H9 (cell line): ENCODE measurements around the gene NLRP5. TPM values are rescaled to one million over a fixed set of nuclear protein-coding genes. Genes with fewer than 3 reads are reported as not detected.

Source experiments
- DNase-seq: peaks from one replicate; pipeline ENCODE4 v3.0.0-alpha.2; 2017
- H2AFZ ChIP-seq: one replicate; pipeline ENCODE4 v1.6.1; 2013; ENCODE audit warnings: mild to moderate bottlenecking, low read length, control low read depth, moderate library complexity
- H2AK5ac ChIP-seq: 2 replicates; pipeline ENCODE4 v1.6.1; 2013; ENCODE audit warnings: low read length, control low read depth, mixed read lengths; ENCODE audit not compliant: insufficient read length
- H2BK120ac ChIP-seq: one replicate; pipeline ENCODE4 v1.6.1; 2013; ENCODE audit warnings: low read depth, mild to moderate bottlenecking, low read length, control low read depth, inconsistent platforms; ENCODE audit not compliant: poor library complexity, severe bottlenecking
- H2BK12ac ChIP-seq: 2 replicates; pipeline ENCODE4 v1.6.1; 2013; ENCODE audit warnings: low read length, control low read depth, mixed read lengths, low read depth; ENCODE audit not compliant: insufficient read length
- H2BK15ac ChIP-seq: 2 replicates; pipeline ENCODE4 v1.6.1; 2013; ENCODE audit warnings: low read depth, low read length, control low read depth
- H2BK20ac ChIP-seq: one replicate; pipeline ENCODE4 v1.6.1; 2013; ENCODE audit warnings: low read depth, mild to moderate bottlenecking, low read length, control low read depth, inconsistent platforms; ENCODE audit not compliant: poor library complexity, severe bottlenecking
- H2BK5ac ChIP-seq: 2 replicates; pipeline ENCODE4 v1.6.1; 2013; ENCODE audit warnings: low read length, control low read depth, mixed read lengths; ENCODE audit not compliant: insufficient read length
- H3K14ac ChIP-seq: 2 replicates; pipeline ENCODE4 v1.6.1; 2013; ENCODE audit warnings: low read length, control low read depth; ENCODE audit not compliant: insufficient read depth
- H3K18ac ChIP-seq: 2 replicates; pipeline ENCODE4 v1.6.1; 2013; ENCODE audit warnings: low read depth, mild to moderate bottlenecking, mixed read lengths, low read length, control low read depth; ENCODE audit not compliant: insufficient read length
- H3K23ac ChIP-seq: 2 replicates; pipeline ENCODE4 v1.6.1; 2013; ENCODE audit warnings: low read length, control low read depth, mixed read lengths, low read depth; ENCODE audit not compliant: insufficient read length
- H3K23me2 ChIP-seq: 2 replicates; pipeline ENCODE4 v1.6.1; 2013; ENCODE audit warnings: low read depth, mild to moderate bottlenecking, mixed read lengths, low read length, control low read depth; ENCODE audit not compliant: insufficient read length, poor library complexity, severe bottlenecking
- H3K27ac ChIP-seq: 2 replicates; pipeline ENCODE4 v1.5.1; 2013; ENCODE audit warnings: low read length, control low read depth, mixed read lengths, low read depth; ENCODE audit not compliant: insufficient read length
- H3K27me3 ChIP-seq: 2 replicates; pipeline ENCODE4 v1.6.1; 2013; ENCODE audit warnings: low read length, control low read depth, inconsistent platforms; ENCODE audit not compliant: insufficient read depth
- H3K4ac ChIP-seq: 2 replicates; pipeline ENCODE4 v1.6.1; 2013; ENCODE audit warnings: low read depth, mild to moderate bottlenecking, control low read depth, inconsistent platforms, low read length, moderate library complexity
- H3K4me1 ChIP-seq: 2 replicates; pipeline ENCODE4 v1.6.1; 2013; ENCODE audit warnings: low read length, control low read depth, inconsistent platforms; ENCODE audit not compliant: insufficient read depth
- H3K4me2 ChIP-seq: 2 replicates; pipeline ENCODE4 v1.6.1; 2013; ENCODE audit warnings: low read length, control low read depth, mixed read lengths; ENCODE audit not compliant: insufficient read length, insufficient read depth
- H3K56ac ChIP-seq: 2 replicates; pipeline ENCODE4 v1.6.1; 2013; ENCODE audit warnings: low read depth, mild to moderate bottlenecking, mixed read lengths, low read length, control low read depth; ENCODE audit not compliant: insufficient read length
- H3K79me1 ChIP-seq: 2 replicates; pipeline ENCODE4 v1.6.1; 2013; ENCODE audit warnings: low read depth, mild to moderate bottlenecking, moderate library complexity, low read length, control low read depth, inconsistent platforms; ENCODE audit not compliant: insufficient read depth, poor library complexity, severe bottlenecking
- H3K79me2 ChIP-seq: 2 replicates; pipeline ENCODE4 v1.6.1; 2013; ENCODE audit warnings: low read length, control low read depth, inconsistent platforms; ENCODE audit not compliant: insufficient read depth
- H3K9ac ChIP-seq: 2 replicates; pipeline ENCODE4 v1.6.1; 2013; ENCODE audit warnings: low read length, control low read depth, mixed read lengths; ENCODE audit not compliant: insufficient read length; ENCODE audit errors: extremely low read depth
- H3K9me3 ChIP-seq: one replicate; pipeline ENCODE4 v1.6.1; 2013; ENCODE audit warnings: low read depth, low read length, inconsistent platforms; ENCODE audit not compliant: control insufficient read depth
- H3T11ph ChIP-seq: one replicate; pipeline ENCODE4 v1.6.1; 2013; ENCODE audit warnings: mild to moderate bottlenecking, low read length, control low read depth, inconsistent platforms
- H4K20me1 ChIP-seq: one replicate; pipeline ENCODE4 v1.6.1; 2013; ENCODE audit not compliant: control insufficient read depth, insufficient read length, insufficient read depth
- H4K5ac ChIP-seq: 2 replicates; pipeline ENCODE4 v1.6.1; 2013; ENCODE audit warnings: low read depth, mild to moderate bottlenecking, mixed read lengths, low read length, control low read depth; ENCODE audit not compliant: insufficient read length
- H4K8ac ChIP-seq: replicated peaks from 2 replicates; pipeline ENCODE4 v1.6.1; 2013; ENCODE audit warnings: low read length, control low read depth, mixed read lengths, low read depth; ENCODE audit not compliant: insufficient read length
- H4K91ac ChIP-seq: 2 replicates; pipeline ENCODE4 v1.6.1; 2013; ENCODE audit warnings: low read depth, mild to moderate bottlenecking, moderate library complexity, mixed read lengths, low read length, control low read depth; ENCODE audit not compliant: insufficient read length
- H3K27ac Mint-ChIP-seq, 3 experiments: 2 replicates in 2 of 3; 3 replicates in 1 of 3; pipeline ENCODE4 v1.8.0; 2020 to 2021; ENCODE audit warnings: mixed read lengths in 3 of 3, mild to moderate bottlenecking in 1 of 3, moderate library complexity in 1 of 3
- H3K27me3 Mint-ChIP-seq: 2 replicates; pipeline ENCODE4 v1.8.0; 2021; ENCODE audit warnings: low read depth, mild to moderate bottlenecking, moderate library complexity, mixed read lengths
- H3K36me3 Mint-ChIP-seq, 3 experiments: 2 replicates in 2 of 3; 3 replicates in 1 of 3; pipeline ENCODE4 v1.8.0; 2020 to 2021; ENCODE audit warnings: low read depth in 3 of 3, mixed read lengths in 3 of 3; ENCODE audit not compliant: insufficient read depth in 1 of 3
- H3K4me1 Mint-ChIP-seq, 2 experiments: 2 replicates each; pipeline ENCODE4 v1.8.0; 2020; ENCODE audit warnings: mixed read lengths in 2 of 2
- H3K4me3 Mint-ChIP-seq, 2 experiments: 2 replicates in 1 of 2; 3 replicates in 1 of 2; pipeline ENCODE4 v1.8.0; 2020 to 2021; ENCODE audit warnings: mild to moderate bottlenecking in 2 of 2, mixed read lengths in 2 of 2, moderate library complexity in 1 of 2
- H3K9me3 Mint-ChIP-seq, 2 experiments: 2 replicates in 1 of 2; 3 replicates in 1 of 2; pipeline ENCODE4 v1.8.0; 2020; ENCODE audit warnings: mild to moderate bottlenecking in 2 of 2, mixed read lengths in 2 of 2, moderate library complexity in 1 of 2
- WGBS: extraction: QIAGEN DNeasy Blood & Tissue Kit; methylation state at CpG from one replicate; pipeline ENCODE4 v1.1.7; 2013; ENCODE audit warnings: missing lambda C conversion rate, low lambda C conversion rate, mixed read lengths; ENCODE audit not compliant: insufficient read length; ENCODE audit errors: extremely low coverage; 5-methylcytosine and 5-hydroxymethylcytosine counted together
- total RNA-seq: library from RNA; stranded (reverse); gene quantifications from 2 replicates; pipeline ENCODE4 v1.2.1, GENCODE V29; 2021
- TF ChIP-seq, protein P1 (sequence below): fragments of 200-600 bp; sonication (generic); conservative IDR thresholded peaks from 3 replicates; pipeline ENCODE4 v1.8.0; 2021; ENCODE audit warnings: antibody characterized with exemption, mild to moderate bottlenecking

NLRP5 gene
- total RNA-seq, 1 experiment from 2014 or later, result not detected

DNA sequence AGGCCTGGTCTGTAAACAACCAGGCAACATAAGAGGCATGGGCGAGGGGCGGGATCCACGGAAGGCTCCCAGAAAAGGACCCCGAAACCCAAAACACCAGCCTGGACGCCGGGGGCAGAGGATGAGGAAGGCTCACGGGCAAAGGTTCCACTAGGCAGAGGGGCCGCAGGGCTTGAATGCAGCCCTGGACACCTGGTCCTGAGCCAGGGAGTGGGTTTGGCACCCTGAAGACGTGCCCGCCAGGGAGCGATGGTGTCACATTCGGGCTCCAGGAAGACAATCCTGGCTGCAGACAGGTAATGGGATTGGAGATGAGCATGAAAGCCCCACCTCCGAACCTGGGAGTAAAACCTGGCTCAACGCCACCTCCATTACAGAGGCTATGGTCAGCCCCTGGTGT lies 102.8 kb downstream of the NLRP5 start:
- H3K9me3 ChIP-seq, result no peaks in the 10 kb centered on the region
- H4K91ac ChIP-seq, result no peak overlapping the region
- no peak overlapping the region for H3K18ac ChIP-seq
- no peak overlapping the region for H2AFZ ChIP-seq
- no peak overlapping the region for H3K56ac ChIP-seq
- H3K4me1 Mint-ChIP-seq, result peaks cover 30 to 33% of the 10 kb centered on the region in 2 experiments
- no peak for DNase-seq
- no peak overlapping the region for H2BK20ac ChIP-seq
- no peak overlapping the region for H3K9ac ChIP-seq
- no peak overlapping the region for H3K4me2 ChIP-seq
- H3K4me1 ChIP-seq, result no peaks in the 10 kb centered on the region
- H4K8ac ChIP-seq, result no peak overlapping the region
- no peak overlapping the region for H3K4ac ChIP-seq
- H3T11ph ChIP-seq, result no peak overlapping the region
- no peak overlapping the region for H3K27ac ChIP-seq
- H3K79me2 ChIP-seq, result no peaks in the 10 kb centered on the region; the same call in 1 of the 2 replicates
- peaks cover 24 to 50% (median 40%) of the 10 kb centered on the region in 3 experiments for H3K36me3 Mint-ChIP-seq
- no peak overlapping the region for H3K23ac ChIP-seq
- H4K5ac ChIP-seq, result no peak overlapping the region
- peaks cover 10% of the 10 kb centered on the region for H3K79me1 ChIP-seq
- no peak overlapping the region for H3K14ac ChIP-seq
- no peak overlapping the region for H2BK120ac ChIP-seq
- H4K20me1 ChIP-seq, result no peaks in the 10 kb centered on the region
- H3K27me3 ChIP-seq, result no peaks in the 10 kb centered on the region
- no peak overlapping the region for H2BK12ac ChIP-seq
- no peak overlapping the region for H2AK5ac ChIP-seq
- H2BK5ac ChIP-seq, result no peak overlapping the region
- WGBS, result no CpG with 5 or more reads among the region's 14 CpGs
- H3K9me3 Mint-ChIP-seq, result peaks cover 6 to 12% of the 10 kb centered on the region in 2 experiments; a peak in 3 of 5 replicates
- no peak overlapping the region for H3K4me3 Mint-ChIP-seq
- no peaks in the 10 kb centered on the region; the same call in 1 of the 2 replicates for H3K27me3 Mint-ChIP-seq
- TF ChIP-seq, protein P1, sequence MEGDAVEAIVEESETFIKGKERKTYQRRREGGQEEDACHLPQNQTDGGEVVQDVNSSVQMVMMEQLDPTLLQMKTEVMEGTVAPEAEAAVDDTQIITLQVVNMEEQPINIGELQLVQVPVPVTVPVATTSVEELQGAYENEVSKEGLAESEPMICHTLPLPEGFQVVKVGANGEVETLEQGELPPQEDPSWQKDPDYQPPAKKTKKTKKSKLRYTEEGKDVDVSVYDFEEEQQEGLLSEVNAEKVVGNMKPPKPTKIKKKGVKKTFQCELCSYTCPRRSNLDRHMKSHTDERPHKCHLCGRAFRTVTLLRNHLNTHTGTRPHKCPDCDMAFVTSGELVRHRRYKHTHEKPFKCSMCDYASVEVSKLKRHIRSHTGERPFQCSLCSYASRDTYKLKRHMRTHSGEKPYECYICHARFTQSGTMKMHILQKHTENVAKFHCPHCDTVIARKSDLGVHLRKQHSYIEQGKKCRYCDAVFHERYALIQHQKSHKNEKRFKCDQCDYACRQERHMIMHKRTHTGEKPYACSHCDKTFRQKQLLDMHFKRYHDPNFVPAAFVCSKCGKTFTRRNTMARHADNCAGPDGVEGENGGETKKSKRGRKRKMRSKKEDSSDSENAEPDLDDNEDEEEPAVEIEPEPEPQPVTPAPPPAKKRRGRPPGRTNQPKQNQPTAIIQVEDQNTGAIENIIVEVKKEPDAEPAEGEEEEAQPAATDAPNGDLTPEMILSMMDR, result no peak
- no peaks in the 10 kb centered on the region for H3K23me2 ChIP-seq
- no peak overlapping the region for H2BK15ac ChIP-seq
- 0 out of 7 replicates have a peak overlapping the region, but pooled peaks of 1 of the 3 experiments have one; percentile 48 for H3K27ac Mint-ChIP-seq
